H1 (cell line): Measurements from ENCODE around the gene QRICH1. TPM values are rescaled to one million over a fixed set of nuclear protein-coding genes. Genes with fewer than 3 reads are reported as not detected.

ENCODE experiments used
- ASH2L ChIP-seq: fragments of 200-600, 300-600 bp; sonication (generic); IDR thresholded peaks from one replicate; pipeline ENCODE4 v1.7.1; 2017; ENCODE audit warnings: low read length
- EGR1 ChIP-seq: IDR thresholded peaks from 2 replicates; pipeline ENCODE4 v1.6.1; 2011; ENCODE audit warnings: low read depth, low read length, borderline replicate concordance
- FOSL1 ChIP-seq: IDR thresholded peaks from 2 replicates; pipeline ENCODE4 v1.6.1; 2011; ENCODE audit warnings: mild to moderate bottlenecking, low read depth, low read length, moderate library complexity; ENCODE audit not compliant: insufficient read depth
- HDAC2 ChIP-seq, 2 experiments: fragments of 300-600 bp in 1 of 2; sonication (generic) in 1 of 2; IDR thresholded peaks; 2 replicates each; pipeline ENCODE4 v1.6.1; 2011 to 2012; ENCODE audit warnings: low read depth in 2 of 2, low read length in 2 of 2, mild to moderate bottlenecking in 2 of 2, moderate library complexity in 2 of 2, borderline replicate concordance in 1 of 2, inconsistent platforms in 1 of 2
- JUND ChIP-seq: IDR thresholded peaks from 2 replicates; pipeline ENCODE4 v1.6.1; 2011; ENCODE audit warnings: mild to moderate bottlenecking, improper control_type of control experiment, low read length
- POLR2AphosphoS5 ChIP-seq: IDR thresholded peaks from 2 replicates; pipeline ENCODE4 v1.6.1; 2011; ENCODE audit warnings: low read depth, low read length
- TEAD4 ChIP-seq: IDR thresholded peaks from 2 replicates; pipeline ENCODE4 v1.6.1; 2012; ENCODE audit warnings: low read depth, low read length, inconsistent platforms, mixed read lengths
- polyA plus RNA-seq, 7 experiments: library from polyadenylated mRNA; depleted of rRNA in 3 of 7; stranded (reverse) in 5 of 7; unstranded in 2 of 7; fragments of >200 nt in 5 of 7; fragments of 200-250 nt in 2 of 7; gene quantifications; 1 replicate in 5 of 7; 2 replicates in 1 of 7; 4 replicates in 1 of 7; pipeline versions ENCODE4 v1.2.1 to v1.2.3, GENCODE V29; 2011 to 2013; ENCODE audit warnings: missing spikeins in 2 of 7, mixed read lengths in 2 of 7
- total RNA-seq: library from RNA; stranded (reverse); fragmentation: NEBNext Ultra II Directional; extraction: Animal tissue kit (Norgen Biotek cat#: 25700); gene quantifications from 2 replicates; pipeline ENCODE4 v1.2.1, GENCODE V29; 2021
- TF ChIP-seq, protein P1 (sequence below): fragments of 300-600 bp; sonication (generic); IDR thresholded peaks from 2 replicates; pipeline ENCODE4 v1.7.1; 2012; ENCODE audit warnings: low read length, moderate library complexity, mild to moderate bottlenecking, inconsistent platforms; ENCODE audit not compliant: insufficient replicate concordance
- TF ChIP-seq, protein P2 (sequence below): IDR thresholded peaks from 2 replicates; pipeline ENCODE4 v1.6.1; 2012; ENCODE audit warnings: inconsistent platforms

The QRICH1 gene
- total and polyA plus RNA-seq, 2 of the 8 experiments (the other 6 are each of a cell fraction or from before 2014, with no cell fraction given), result 128 to 142 TPM

DNA sequence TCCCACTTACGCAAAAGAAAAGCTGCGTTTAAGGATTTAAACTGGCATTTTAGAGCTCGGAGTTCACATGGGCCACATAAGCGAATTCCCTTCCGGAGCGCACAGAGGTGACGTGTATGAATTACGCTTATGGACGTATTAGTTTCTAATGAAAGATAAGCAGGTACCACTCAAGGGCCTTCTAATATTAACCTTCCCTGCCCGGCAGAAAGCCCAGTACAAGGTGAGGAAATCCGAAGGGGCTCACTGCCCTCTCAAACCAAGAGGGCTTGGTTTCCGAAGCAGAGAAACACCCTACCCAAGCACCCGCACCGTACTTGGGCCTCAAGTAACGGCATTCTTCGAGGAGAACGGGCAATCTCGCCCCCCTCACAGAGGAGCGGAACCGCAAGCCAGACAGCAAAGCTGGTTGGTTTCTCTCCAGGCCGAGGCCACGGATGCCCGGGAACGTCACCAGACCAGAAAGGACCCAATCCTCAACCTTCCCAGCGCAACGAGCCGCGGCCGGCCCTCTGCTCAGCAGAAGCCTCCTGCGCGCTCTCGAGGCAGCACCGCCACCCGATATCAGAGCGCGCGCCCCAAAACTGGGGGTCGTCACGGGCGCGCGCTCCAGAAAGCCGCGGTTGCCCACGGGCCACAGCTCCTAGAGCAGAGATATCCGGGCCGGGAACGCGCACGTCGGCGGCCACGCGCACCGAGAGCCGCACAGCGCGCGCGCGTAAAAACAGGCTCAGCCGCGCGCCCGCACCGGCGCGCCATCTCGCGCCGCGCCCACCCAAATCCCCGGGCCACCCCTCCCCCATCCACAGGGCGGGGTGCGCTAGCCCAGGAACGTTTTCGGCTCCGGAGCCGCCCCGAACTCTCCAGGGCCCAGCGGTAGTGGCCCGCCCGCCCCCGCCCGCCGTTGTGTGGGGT is 676 bp downstream of the QRICH1 start (continued):
- TF ChIP-seq, protein P1, sequence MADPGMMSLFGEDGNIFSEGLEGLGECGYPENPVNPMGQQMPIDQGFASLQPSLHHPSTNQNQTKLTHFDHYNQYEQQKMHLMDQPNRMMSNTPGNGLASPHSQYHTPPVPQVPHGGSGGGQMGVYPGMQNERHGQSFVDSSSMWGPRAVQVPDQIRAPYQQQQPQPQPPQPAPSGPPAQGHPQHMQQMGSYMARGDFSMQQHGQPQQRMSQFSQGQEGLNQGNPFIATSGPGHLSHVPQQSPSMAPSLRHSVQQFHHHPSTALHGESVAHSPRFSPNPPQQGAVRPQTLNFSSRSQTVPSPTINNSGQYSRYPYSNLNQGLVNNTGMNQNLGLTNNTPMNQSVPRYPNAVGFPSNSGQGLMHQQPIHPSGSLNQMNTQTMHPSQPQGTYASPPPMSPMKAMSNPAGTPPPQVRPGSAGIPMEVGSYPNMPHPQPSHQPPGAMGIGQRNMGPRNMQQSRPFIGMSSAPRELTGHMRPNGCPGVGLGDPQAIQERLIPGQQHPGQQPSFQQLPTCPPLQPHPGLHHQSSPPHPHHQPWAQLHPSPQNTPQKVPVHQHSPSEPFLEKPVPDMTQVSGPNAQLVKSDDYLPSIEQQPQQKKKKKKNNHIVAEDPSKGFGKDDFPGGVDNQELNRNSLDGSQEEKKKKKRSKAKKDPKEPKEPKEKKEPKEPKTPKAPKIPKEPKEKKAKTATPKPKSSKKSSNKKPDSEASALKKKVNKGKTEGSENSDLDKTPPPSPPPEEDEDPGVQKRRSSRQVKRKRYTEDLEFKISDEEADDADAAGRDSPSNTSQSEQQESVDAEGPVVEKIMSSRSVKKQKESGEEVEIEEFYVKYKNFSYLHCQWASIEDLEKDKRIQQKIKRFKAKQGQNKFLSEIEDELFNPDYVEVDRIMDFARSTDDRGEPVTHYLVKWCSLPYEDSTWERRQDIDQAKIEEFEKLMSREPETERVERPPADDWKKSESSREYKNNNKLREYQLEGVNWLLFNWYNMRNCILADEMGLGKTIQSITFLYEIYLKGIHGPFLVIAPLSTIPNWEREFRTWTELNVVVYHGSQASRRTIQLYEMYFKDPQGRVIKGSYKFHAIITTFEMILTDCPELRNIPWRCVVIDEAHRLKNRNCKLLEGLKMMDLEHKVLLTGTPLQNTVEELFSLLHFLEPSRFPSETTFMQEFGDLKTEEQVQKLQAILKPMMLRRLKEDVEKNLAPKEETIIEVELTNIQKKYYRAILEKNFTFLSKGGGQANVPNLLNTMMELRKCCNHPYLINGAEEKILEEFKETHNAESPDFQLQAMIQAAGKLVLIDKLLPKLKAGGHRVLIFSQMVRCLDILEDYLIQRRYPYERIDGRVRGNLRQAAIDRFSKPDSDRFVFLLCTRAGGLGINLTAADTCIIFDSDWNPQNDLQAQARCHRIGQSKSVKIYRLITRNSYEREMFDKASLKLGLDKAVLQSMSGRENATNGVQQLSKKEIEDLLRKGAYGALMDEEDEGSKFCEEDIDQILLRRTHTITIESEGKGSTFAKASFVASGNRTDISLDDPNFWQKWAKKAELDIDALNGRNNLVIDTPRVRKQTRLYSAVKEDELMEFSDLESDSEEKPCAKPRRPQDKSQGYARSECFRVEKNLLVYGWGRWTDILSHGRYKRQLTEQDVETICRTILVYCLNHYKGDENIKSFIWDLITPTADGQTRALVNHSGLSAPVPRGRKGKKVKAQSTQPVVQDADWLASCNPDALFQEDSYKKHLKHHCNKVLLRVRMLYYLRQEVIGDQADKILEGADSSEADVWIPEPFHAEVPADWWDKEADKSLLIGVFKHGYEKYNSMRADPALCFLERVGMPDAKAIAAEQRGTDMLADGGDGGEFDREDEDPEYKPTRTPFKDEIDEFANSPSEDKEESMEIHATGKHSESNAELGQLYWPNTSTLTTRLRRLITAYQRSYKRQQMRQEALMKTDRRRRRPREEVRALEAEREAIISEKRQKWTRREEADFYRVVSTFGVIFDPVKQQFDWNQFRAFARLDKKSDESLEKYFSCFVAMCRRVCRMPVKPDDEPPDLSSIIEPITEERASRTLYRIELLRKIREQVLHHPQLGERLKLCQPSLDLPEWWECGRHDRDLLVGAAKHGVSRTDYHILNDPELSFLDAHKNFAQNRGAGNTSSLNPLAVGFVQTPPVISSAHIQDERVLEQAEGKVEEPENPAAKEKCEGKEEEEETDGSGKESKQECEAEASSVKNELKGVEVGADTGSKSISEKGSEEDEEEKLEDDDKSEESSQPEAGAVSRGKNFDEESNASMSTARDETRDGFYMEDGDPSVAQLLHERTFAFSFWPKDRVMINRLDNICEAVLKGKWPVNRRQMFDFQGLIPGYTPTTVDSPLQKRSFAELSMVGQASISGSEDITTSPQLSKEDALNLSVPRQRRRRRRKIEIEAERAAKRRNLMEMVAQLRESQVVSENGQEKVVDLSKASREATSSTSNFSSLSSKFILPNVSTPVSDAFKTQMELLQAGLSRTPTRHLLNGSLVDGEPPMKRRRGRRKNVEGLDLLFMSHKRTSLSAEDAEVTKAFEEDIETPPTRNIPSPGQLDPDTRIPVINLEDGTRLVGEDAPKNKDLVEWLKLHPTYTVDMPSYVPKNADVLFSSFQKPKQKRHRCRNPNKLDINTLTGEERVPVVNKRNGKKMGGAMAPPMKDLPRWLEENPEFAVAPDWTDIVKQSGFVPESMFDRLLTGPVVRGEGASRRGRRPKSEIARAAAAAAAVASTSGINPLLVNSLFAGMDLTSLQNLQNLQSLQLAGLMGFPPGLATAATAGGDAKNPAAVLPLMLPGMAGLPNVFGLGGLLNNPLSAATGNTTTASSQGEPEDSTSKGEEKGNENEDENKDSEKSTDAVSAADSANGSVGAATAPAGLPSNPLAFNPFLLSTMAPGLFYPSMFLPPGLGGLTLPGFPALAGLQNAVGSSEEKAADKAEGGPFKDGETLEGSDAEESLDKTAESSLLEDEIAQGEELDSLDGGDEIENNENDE, result no peak
- TF ChIP-seq, protein P2, sequence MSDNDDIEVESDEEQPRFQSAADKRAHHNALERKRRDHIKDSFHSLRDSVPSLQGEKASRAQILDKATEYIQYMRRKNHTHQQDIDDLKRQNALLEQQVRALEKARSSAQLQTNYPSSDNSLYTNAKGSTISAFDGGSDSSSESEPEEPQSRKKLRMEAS, result no peak
- TF ChIP-seq FOSL1, result no peak
- no peak; the same call in 1 of the 2 replicates for TF ChIP-seq POLR2AphosphoS5
- 0 out of 4 replicates have a peak, but pooled peaks of 1 of the 2 experiments have one; percentile 15 for TF ChIP-seq HDAC2 (IDR thresholded peaks at IDR 0.05; ENCODE audit: borderline replicate concordance in 1 of 2, low read depth in 2 of 2, low read length in 2 of 2)
- peak; percentile 18; the same call in 1 of the 2 replicates for TF ChIP-seq EGR1
- TF ChIP-seq JUND, result no peak
- peak; percentile 17; the same call in 1 of the 2 replicates for TF ChIP-seq TEAD4
- TF ChIP-seq ASH2L, result no peak
